ENCODE results near the gene DEFB125. TPM values are rescaled to one million over a fixed set of nuclear protein-coding genes. Genes with fewer than 3 reads are reported as not detected.

DEFB125 gene
- polyA plus RNA-seq, 1 donor (not counting 4 experiments of a cell fraction or from before 2014, with no cell fraction given) = not detected

GRCh38 chr20:61230-61629 is 26.2 kb upstream of the DEFB125 start:
- dilution Hi-C loops (cut with MboI; ENCODE audit: extremely low pct_ligation_motif_present, low sequenced_read_pairs) = no loop called here
- no peak for FAIRE-seq
- H3K79me2 ChIP-seq (ENCODE audit: control insufficient read depth, insufficient read depth, low read length) = no peaks in the 10 kb centered on the region
- TF ChIP-seq EZH2 (IDR thresholded peaks at IDR 0.05; ENCODE audit: low read length) (no peak), CTCF (optimal IDR thresholded peaks at IDR 0.05 in 1 of 3, IDR thresholded peaks at IDR 0.05 in 1 of 3, conservative IDR thresholded peaks at IDR 0.05 in 1 of 3; ENCODE audit: extremely low read depth in 1 of 3, insufficient read depth in 2 of 3, low read length in 3 of 3) (no peak)
- no peaks in the 10 kb centered on the region for H3K4me1 ChIP-seq (ENCODE audit: control insufficient read depth, extremely low read depth, insufficient read depth, low read length)
- no peaks in the 10 kb centered on the region for H3K9me1 ChIP-seq (ENCODE audit: control insufficient read depth, extremely low read depth, insufficient read depth, low read length)
- no peaks in the 10 kb centered on the region for H3K27me3 ChIP-seq (ENCODE audit: control insufficient read depth, extremely low read depth, insufficient read depth, low read length)
- H3K9ac ChIP-seq (ENCODE audit: control insufficient read depth, extremely low read depth, insufficient read depth, low read length) = no peak overlapping the region
- H3K4me3 ChIP-seq (ENCODE audit: control insufficient read depth in 2 of 3, extremely low read depth in 1 of 3, insufficient read depth in 2 of 3, low read depth in 1 of 3, low read length in 3 of 3) = no peak overlapping the region
- H3K9me3 ChIP-seq (ENCODE audit: control insufficient read depth, low read depth, low read length) = peaks cover 13% of the 10 kb centered on the region
- H3K4me2 ChIP-seq (ENCODE audit: control insufficient read depth, extremely low read depth, insufficient read depth, low read depth, low read length) = no peak overlapping the region
- H3K36me3 ChIP-seq (ENCODE audit: control insufficient read depth in 2 of 2, extremely low read depth in 1 of 2, insufficient read depth in 2 of 2, low read length in 2 of 2) = no peaks in the 10 kb centered on the region
- no peak overlapping the region for H3K27ac ChIP-seq (ENCODE audit: control insufficient read depth, insufficient read depth, low read length)
- no peak for DNase-seq (ENCODE audit: low read depth, low spot score)
- H4K20me1 ChIP-seq (ENCODE audit: control insufficient read depth, extremely low read depth, insufficient read depth, low read length) = no peaks in the 10 kb centered on the region
- H2AFZ ChIP-seq (ENCODE audit: control insufficient read depth, low read length) = no peak overlapping the region

GRCh38 chr20:61757-62156 is 25.7 kb upstream of the DEFB125 start:
- TF ChIP-seq EZH2 (IDR thresholded peaks at IDR 0.05; ENCODE audit: low read length) = no peak
- no peak for TF ChIP-seq CTCF (optimal IDR thresholded peaks at IDR 0.05 in 1 of 3, IDR thresholded peaks at IDR 0.05 in 1 of 3, conservative IDR thresholded peaks at IDR 0.05 in 1 of 3; ENCODE audit: extremely low read depth in 1 of 3, insufficient read depth in 2 of 3, low read length in 3 of 3)
- no peaks in the 10 kb centered on the region for H3K27me3 ChIP-seq (ENCODE audit: control insufficient read depth, extremely low read depth, insufficient read depth, low read length)
- no peak overlapping the region for H3K4me2 ChIP-seq (ENCODE audit: control insufficient read depth, extremely low read depth, insufficient read depth, low read depth, low read length)
- H3K27ac ChIP-seq (ENCODE audit: control insufficient read depth, insufficient read depth, low read length) = no peak overlapping the region
- no peaks in the 10 kb centered on the region for H3K4me1 ChIP-seq (ENCODE audit: control insufficient read depth, extremely low read depth, insufficient read depth, low read length)
- dilution Hi-C loops (cut with MboI; ENCODE audit: extremely low pct_ligation_motif_present, low sequenced_read_pairs) = no loop called here
- no peak for FAIRE-seq
- no peaks in the 10 kb centered on the region for H4K20me1 ChIP-seq (ENCODE audit: control insufficient read depth, extremely low read depth, insufficient read depth, low read length)
- H3K36me3 ChIP-seq (ENCODE audit: control insufficient read depth in 2 of 2, extremely low read depth in 1 of 2, insufficient read depth in 2 of 2, low read length in 2 of 2) = no peaks in the 10 kb centered on the region
- no peak overlapping the region for H2AFZ ChIP-seq (ENCODE audit: control insufficient read depth, low read length)
- no peaks in the 10 kb centered on the region for H3K79me2 ChIP-seq (ENCODE audit: control insufficient read depth, insufficient read depth, low read length)
- no peak for DNase-seq (ENCODE audit: low read depth, low spot score)
- H3K9me3 ChIP-seq (ENCODE audit: control insufficient read depth, low read depth, low read length) = peaks cover 13% of the 10 kb centered on the region
- H3K9me1 ChIP-seq (ENCODE audit: control insufficient read depth, extremely low read depth, insufficient read depth, low read length) = no peaks in the 10 kb centered on the region
- H3K4me3 ChIP-seq (ENCODE audit: control insufficient read depth in 2 of 3, extremely low read depth in 1 of 3, insufficient read depth in 2 of 3, low read depth in 1 of 3, low read length in 3 of 3) = no peak overlapping the region
- no peak overlapping the region for H3K9ac ChIP-seq (ENCODE audit: control insufficient read depth, extremely low read depth, insufficient read depth, low read length)
